CD4-positive, alpha-beta T cell (primary cell): Measurements from ENCODE around the gene BICRA. TPM values are rescaled to one million over a fixed set of nuclear protein-coding genes. Genes with fewer than 3 reads are reported as not detected.

Source experiments
- ATAC-seq: fragments of 200-7000 bp; cut with Tn5 transposase; one replicate; pipeline ENCODE4 v1.10.0; 2022; ENCODE audit warnings: mild to moderate bottlenecking; ENCODE audit not compliant: poor library complexity
- CTCF ChIA-PET: fragments of 350-600 bp; sonication (Branson Sonifier 250); formaldehyde crosslinking; loops from one replicate; lab custom pipeline; 2021; ENCODE audit warnings: antibody characterized with exemption, inconsistent platforms; lab: Charles Lee
- POLR2A ChIA-PET: fragments of 350-600 bp; sonication (Branson Sonifier 250); formaldehyde crosslinking; loops from one replicate; lab custom pipeline; 2021; ENCODE audit warnings: antibody characterized with exemption, inconsistent platforms; lab: Charles Lee
- DNase-seq, 14 experiments: peaks; one replicate each; pipeline ENCODE4 v3.0.0-alpha.2; 2013 to 2020; ENCODE audit warnings: mixed read lengths in 2 of 14
- H3K27ac ChIP-seq, 2 donors: one replicate each; pipeline versions ENCODE4 v1.5.1 to v1.7.0; 2013; ENCODE audit warnings: low read length in 2 of 2, low read depth in 1 of 2, mild to moderate bottlenecking in 1 of 2
- H3K27me3 ChIP-seq, 2 experiments: 1 replicate in 1 of 2; 2 replicates in 1 of 2; pipeline versions ENCODE4 v1.6.1 to v1.7.0; 2013; ENCODE audit warnings: low read length in 2 of 2, control low read depth in 1 of 2, mild to moderate bottlenecking in 1 of 2, moderate library complexity in 1 of 2; ENCODE audit not compliant: insufficient read depth in 2 of 2, control insufficient read depth in 1 of 2
- H3K36me3 ChIP-seq: one replicate; pipeline ENCODE4 v1.6.1; 2013; ENCODE audit warnings: low read length, control low read depth; ENCODE audit not compliant: insufficient read depth
- H3K4me1 ChIP-seq: one replicate; pipeline ENCODE4 v1.6.1; 2013; ENCODE audit warnings: low read length, control low read depth; ENCODE audit not compliant: insufficient read depth
- H3K4me3 ChIP-seq: one replicate; pipeline ENCODE4 v1.5.1; 2013; ENCODE audit warnings: mild to moderate bottlenecking, low read length, moderate library complexity
- H3K9me3 ChIP-seq, 2 experiments: 1 replicate in 1 of 2; 2 replicates in 1 of 2; pipeline versions ENCODE4 v1.6.1 to v1.7.0; 2013; ENCODE audit warnings: low read length in 2 of 2, mild to moderate bottlenecking in 2 of 2, control low read depth in 1 of 2, moderate library complexity in 1 of 2; ENCODE audit not compliant: control insufficient read depth in 1 of 2, insufficient read depth in 1 of 2
- H3K27ac Mint-ChIP-seq: one replicate; pipeline ENCODE4 v1.8.0; 2020; ENCODE audit warnings: mixed read lengths
- H3K27me3 Mint-ChIP-seq: one replicate; pipeline ENCODE4 v1.8.0; 2021; ENCODE audit warnings: mixed read lengths
- H3K36me3 Mint-ChIP-seq: one replicate; pipeline ENCODE4 v1.8.0; 2021; ENCODE audit warnings: low read depth, mixed read lengths
- H3K4me1 Mint-ChIP-seq: one replicate; pipeline ENCODE4 v1.8.0; 2021; ENCODE audit warnings: low read depth, mixed read lengths
- H3K4me3 Mint-ChIP-seq: one replicate; pipeline ENCODE4 v1.8.0; 2020; ENCODE audit warnings: mild to moderate bottlenecking, mixed read lengths
- H3K9me3 Mint-ChIP-seq: one replicate; pipeline ENCODE4 v1.8.0; 2020; ENCODE audit warnings: mixed read lengths
- CTCF ChIP-seq: fragments of 200-600 bp; IDR thresholded peaks from one replicate; pipeline ENCODE4 v1.8.0; 2022; ENCODE audit warnings: antibody characterized with exemption, mild to moderate bottlenecking
- intact Hi-C, 2 experiments: fragments of 100-400 bp; cut with DNase I in 1 of 2; cut with micrococcal nuclease in 1 of 2; formaldehyde crosslinking; loops; one replicate each; pipeline versions ENCODE4 v1.15.1 to v1.9.0; 2023 to 2025; cut with DNase I, micrococcal nuclease
- total RNA-seq, 174 experiments: library from RNA in 2 of 174; stranded (reverse) in 2 of 174; gene quantifications; one replicate each; pipeline ENCODE4 v1.2.3 and lab custom pipeline; 2021 to 2026

The BICRA gene
- total RNA-seq, 2 experiments from 2014 or later = 21.2 to 22.0 TPM

GRCh38 chr19:47674548-47674947, 65.6 kb downstream of the BICRA start:
- Mint-ChIP-seq H3K27me3 (no peaks in the 10 kb centered on the region), H3K9me3 (no peaks in the 10 kb centered on the region), H3K27ac (no peak overlapping the region), H3K4me1 (no peaks in the 10 kb centered on the region), H3K36me3 (peaks cover 55% of the 10 kb centered on the region), H3K4me3 (no peak overlapping the region)
- H3K4me3 ChIP-seq = no peak overlapping the region
- ChIA-PET CTCF (no interaction called here), POLR2A (no interaction called here)
- intact Hi-C loops = no loop called here
- DNase-seq (no peak), ATAC-seq (no peak)
- peaks cover 57% of the 10 kb centered on the region for H3K36me3 ChIP-seq
- peaks cover 3% of the 10 kb centered on the region for H3K4me1 ChIP-seq
- H3K27me3 ChIP-seq = no peaks in the 10 kb centered on the region
- H3K9me3 ChIP-seq = no peaks in the 10 kb centered on the region
- TF ChIP-seq CTCF = no peak
- no peak overlapping the region for H3K27ac ChIP-seq

- H3K9me3 ChIP-seq = no peaks in the 10 kb centered on the region
- TF ChIP-seq CTCF = no peak
- peaks cover 52% of the 10 kb centered on the region for H3K36me3 ChIP-seq
- no peak overlapping the region for H3K27ac Mint-ChIP-seq
- H3K4me1 Mint-ChIP-seq = no peaks in the 10 kb centered on the region
- ATAC-seq (no peak), DNase-seq (no peak)
- peaks cover 51% of the 10 kb centered on the region for H3K36me3 Mint-ChIP-seq
- ChIA-PET POLR2A (no interaction called here), CTCF (no interaction called here)
- intact Hi-C loops = no loop called here
- no peaks in the 10 kb centered on the region for H3K27me3 ChIP-seq
- H3K4me3 ChIP-seq = no peak overlapping the region
- H3K9me3 Mint-ChIP-seq = no peaks in the 10 kb centered on the region
- no peaks in the 10 kb centered on the region for H3K27me3 Mint-ChIP-seq
- no peak overlapping the region for H3K27ac ChIP-seq
- peaks cover under 1% of the 10 kb centered on the region for H3K4me1 ChIP-seq
- H3K4me3 Mint-ChIP-seq = no peak overlapping the region
These were observed 66.3 kb downstream of the BICRA start for GRCh38 chr19:47675271-47675670.

- Histone ChIP-seq H3K36me3 (peaks cover 46% of the 10 kb centered on the region), H3K9me3 (no peaks in the 10 kb centered on the region), H3K27ac (no peak overlapping the region), H3K4me1 (no peaks in the 10 kb centered on the region), H3K4me3 (no peak overlapping the region), H3K27me3 (no peaks in the 10 kb centered on the region)
- H3K9me3 Mint-ChIP-seq = no peaks in the 10 kb centered on the region
- no peaks in the 10 kb centered on the region for H3K27me3 Mint-ChIP-seq
- TF ChIP-seq CTCF = no peak
- DNase-seq (no peak), ATAC-seq (no peak)
- peaks cover 45% of the 10 kb centered on the region for H3K36me3 Mint-ChIP-seq
- intact Hi-C loops = no loop called here
- CTCF ChIA-PET = no interaction called here
- no peak overlapping the region for H3K4me3 Mint-ChIP-seq
- no peak overlapping the region for H3K27ac Mint-ChIP-seq
- H3K4me1 Mint-ChIP-seq = no peaks in the 10 kb centered on the region
- POLR2A ChIA-PET = no interaction called here
These were observed 66.9 kb downstream of the BICRA start for GRCh38 chr19:47675859-47676258.
